Common myeloid progenitor, CD34-positive (primary cell): Measurements from ENCODE around the gene EPAS1.

Experiments
- CTCF ChIA-PET: fragments of 350-600 bp; sonication (Branson Sonifier 250); formaldehyde crosslinking; loops from one replicate; lab custom pipeline; 2021; ENCODE audit warnings: antibody characterized with exemption; lab: Charles Lee
- POLR2A ChIA-PET: fragments of 350-600 bp; sonication (Branson Sonifier 250); formaldehyde crosslinking; loops from one replicate; lab custom pipeline; 2021; ENCODE audit warnings: antibody characterized with exemption; lab: Charles Lee
- DNase-seq, 3 donors: peaks; one replicate each; pipeline versions ENCODE4 v3.0.0 to v3.0.0-alpha.2; 2013
- H3K27ac ChIP-seq, 2 experiments: 1 replicate in 1 of 2; 2 replicates in 1 of 2; pipeline ENCODE4 v1.7.0; 2013; ENCODE audit warnings: inconsistent platforms in 2 of 2, low read length in 2 of 2, mild to moderate bottlenecking in 2 of 2, low read depth in 1 of 2, moderate library complexity in 1 of 2; ENCODE audit not compliant: severe bottlenecking in 2 of 2, insufficient read depth in 1 of 2, poor library complexity in 1 of 2
- H3K27me3 ChIP-seq, 5 experiments: replicated peaks in 2 of 5; 1 replicate in 3 of 5; 2 replicates in 2 of 5; pipeline versions ENCODE4 v1.6.1 to v1.7.0; 2013; ENCODE audit warnings: low read length in 4 of 5, mild to moderate bottlenecking in 2 of 5, moderate library complexity in 2 of 5, inconsistent platforms in 1 of 5; ENCODE audit not compliant: insufficient read depth in 5 of 5, control insufficient read depth in 4 of 5
- H3K36me3 ChIP-seq, 4 experiments: 1 replicate in 2 of 4; 2 replicates in 2 of 4; pipeline versions ENCODE4 v1.6.1 to v1.7.0; 2013; ENCODE audit warnings: low read length in 3 of 4, control low read depth in 1 of 4, mild to moderate bottlenecking in 1 of 4; ENCODE audit not compliant: control insufficient read depth in 4 of 4, insufficient read depth in 4 of 4
- H3K4me1 ChIP-seq, 4 experiments: 1 replicate in 3 of 4; 2 replicates in 1 of 4; pipeline versions ENCODE4 v1.6.1 to v1.7.1; 2013; ENCODE audit warnings: low read length in 3 of 4, mild to moderate bottlenecking in 3 of 4, control low read depth in 1 of 4, inconsistent platforms in 1 of 4, moderate library complexity in 1 of 4; ENCODE audit not compliant: control insufficient read depth in 4 of 4, insufficient read depth in 4 of 4; ENCODE audit errors: control extremely low read depth in 1 of 4
- H3K4me3 ChIP-seq, 7 experiments: 1 replicate in 4 of 7; 2 replicates in 3 of 7; pipeline versions ENCODE4 v1.5.1 to v1.7.0; 2013; ENCODE audit warnings: mild to moderate bottlenecking in 7 of 7, low read length in 6 of 7, moderate library complexity in 6 of 7, inconsistent platforms in 2 of 7, low read depth in 2 of 7, control low read depth in 1 of 7; ENCODE audit not compliant: insufficient read depth in 4 of 7, control insufficient read depth in 1 of 7; ENCODE audit errors: extremely low read depth in 1 of 7
- H3K9me3 ChIP-seq, 5 experiments: 1 replicate in 4 of 5; 2 replicates in 1 of 5; pipeline versions ENCODE4 v1.6.1 to v1.7.1; 2013; ENCODE audit warnings: low read length in 4 of 5, mild to moderate bottlenecking in 2 of 5, inconsistent platforms in 1 of 5, low read depth in 1 of 5, moderate library complexity in 1 of 5; ENCODE audit not compliant: control insufficient read depth in 4 of 5, insufficient read depth in 2 of 5; ENCODE audit errors: control extremely low read depth in 1 of 5
- WGBS: methylation state at CpG from one replicate; pipeline ENCODE4 v1.1.5; 2013; ENCODE audit not compliant: insufficient coverage; 5-methylcytosine and 5-hydroxymethylcytosine counted together

The EPAS1 gene

DNA sequence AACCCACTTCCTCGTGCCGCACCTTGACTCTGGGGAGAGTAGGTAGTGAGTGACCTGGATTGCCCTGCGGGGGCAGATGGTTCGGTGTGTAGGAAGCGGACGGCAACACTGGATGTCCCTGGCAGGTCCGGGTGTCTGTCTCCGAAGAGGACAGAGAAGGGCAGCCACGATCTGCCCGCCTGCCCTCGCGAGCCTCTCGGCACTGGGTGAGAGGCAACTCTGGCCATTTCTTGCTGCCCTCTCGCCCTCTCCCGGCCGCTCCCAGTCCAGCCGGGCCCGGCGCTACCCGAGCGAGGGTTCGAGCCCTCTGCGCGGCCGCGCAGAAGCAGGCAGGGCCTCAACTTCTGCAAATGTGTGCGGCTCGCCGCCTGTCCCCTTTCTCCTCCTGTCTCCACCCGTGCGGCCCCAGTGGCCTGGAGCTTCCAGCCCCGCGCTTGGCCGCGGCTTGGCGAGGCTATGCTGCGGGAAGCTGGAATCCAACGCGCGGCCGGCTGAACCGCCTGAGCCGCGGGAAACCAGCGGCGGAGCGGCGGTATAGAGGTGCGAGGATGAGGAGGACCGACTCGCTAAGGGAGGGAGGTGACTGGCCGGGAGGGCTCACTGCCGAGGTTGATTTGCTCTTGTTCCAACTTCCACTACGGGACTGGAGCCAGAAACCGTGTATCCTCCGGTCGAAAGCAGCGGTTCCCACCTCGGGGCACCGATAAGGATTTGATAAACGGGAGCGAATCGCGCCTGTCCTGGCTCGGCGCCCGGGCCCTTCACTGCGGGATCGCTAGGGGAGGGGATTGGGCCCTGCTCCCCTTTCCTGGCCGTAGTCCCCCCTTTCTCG lies 1.5 kb downstream of the EPAS1 start:
- Histone ChIP-seq H3K4me1 (peaks cover 0 to 38% (median 35%) of the 10 kb centered on the region in 4 experiments), H3K36me3 (no peaks in the 10 kb centered on the region), H3K27me3 (peaks cover 12 to 61% (median 39%) of the 10 kb centered on the region in 5 experiments), H3K9me3 (no peaks in the 10 kb centered on the region), H3K27ac (no peak overlapping the region), H3K4me3 (peak overlapping the region; percentile 15 to 85 (median 66))
- peak in 2 of 3 donors; percentile 37 to 47 for DNase-seq
- POLR2A ChIA-PET: no interaction called here
- WGBS: 0% methylated on average over 56 of the region's 71 CpGs
- CTCF ChIA-PET: no interaction called here

DNA sequence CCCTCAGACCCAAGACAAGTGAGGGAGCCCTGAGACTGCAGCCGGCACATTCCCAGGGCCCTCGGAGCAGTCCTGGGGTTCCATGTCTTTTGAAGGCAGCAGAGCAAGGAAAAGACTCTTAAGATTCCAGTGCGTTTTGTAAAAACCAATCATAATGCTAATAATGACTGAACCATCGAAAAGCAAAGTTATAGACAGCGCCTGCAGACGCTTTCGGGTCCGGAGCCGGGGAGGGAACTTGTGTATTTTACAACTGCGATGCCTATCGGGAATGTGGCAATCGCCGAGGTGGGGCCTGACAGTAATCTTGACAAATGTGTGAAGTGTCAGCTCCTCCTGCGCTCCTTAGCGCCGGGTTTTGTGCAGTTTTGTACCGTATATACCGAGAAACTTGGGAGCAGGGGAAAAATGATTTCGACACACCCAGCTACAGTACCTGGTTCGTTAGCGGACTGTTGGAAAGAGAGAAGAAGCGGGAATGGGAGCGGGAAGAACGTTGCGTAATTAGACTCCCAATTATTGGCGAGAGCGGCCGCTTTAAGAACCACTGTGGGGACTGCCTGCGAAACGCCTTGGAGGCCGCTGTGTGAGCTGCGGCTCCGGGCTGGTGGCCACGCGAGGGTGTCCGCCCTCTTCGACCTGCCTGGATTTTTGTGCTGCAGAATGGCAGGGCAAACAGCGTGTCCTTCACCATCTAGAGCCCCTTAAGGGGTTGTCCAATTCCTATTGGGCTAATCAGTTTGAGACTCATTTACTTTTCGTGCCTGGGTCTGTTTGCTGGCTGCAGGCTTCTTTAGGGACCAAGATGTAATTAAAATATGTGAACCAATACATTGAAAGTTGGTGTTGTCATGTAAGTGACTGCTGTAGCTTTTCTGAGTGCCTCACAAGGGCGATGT lies 2.4 kb downstream of the EPAS1 start:
- DNase-seq: peak in 1 of 3 donors; percentile 43
- POLR2A ChIA-PET: no interaction called here
- Histone ChIP-seq H3K4me1 (peaks cover 0 to 42% (median 39%) of the 10 kb centered on the region in 4 experiments), H3K9me3 (no peaks in the 10 kb centered on the region), H3K36me3 (no peaks in the 10 kb centered on the region), H3K27me3 (peaks cover 12 to 63% (median 39%) of the 10 kb centered on the region in 5 experiments), H3K4me3 (peak overlapping the region in 6 of 7 experiments; percentile 33 to 85 (median 68)), H3K27ac (no peak overlapping the region)
- 10% methylated on average over 40 of the region's 40 CpGs for WGBS
- CTCF ChIA-PET: no interaction called here

DNA sequence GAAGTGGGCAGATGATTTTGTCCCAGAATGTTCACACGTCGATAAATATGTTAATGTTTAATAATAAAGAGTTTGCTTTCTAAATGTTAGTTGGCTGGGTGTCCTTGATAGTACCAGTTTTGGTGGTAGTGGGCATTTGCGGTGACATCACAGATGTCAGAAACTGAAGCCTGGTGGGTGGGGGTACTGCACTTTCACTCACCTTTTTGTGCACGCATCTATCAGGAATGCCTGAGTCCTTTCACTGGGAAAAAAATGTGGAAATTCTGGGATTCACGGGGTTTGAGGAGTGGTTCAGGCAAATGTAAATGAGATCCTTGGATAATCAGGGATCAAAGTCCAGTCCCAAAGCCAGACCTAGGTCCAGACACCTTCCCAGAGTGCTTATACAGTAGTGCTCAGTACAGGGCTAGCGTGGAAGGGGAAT lies 3.2 kb downstream of the EPAS1 start:
- no peak for DNase-seq
- peaks cover 0 to 47% (median 44%) of the 10 kb centered on the region in 4 experiments for H3K4me1 ChIP-seq
- POLR2A ChIA-PET: no interaction called here
- H3K27me3 ChIP-seq: peaks cover 12 to 59% (median 35%) of the 10 kb centered on the region in 5 experiments
- no peak overlapping the region for H3K4me3 ChIP-seq
- CTCF ChIA-PET: no interaction called here
- H3K36me3 ChIP-seq: no peaks in the 10 kb centered on the region
- 100% methylated on average over 5 of the region's 6 CpGs for WGBS
- no peak overlapping the region for H3K27ac ChIP-seq
- H3K9me3 ChIP-seq: peaks cover 0 to 3% (median 0%) of the 10 kb centered on the region in 5 experiments

DNA sequence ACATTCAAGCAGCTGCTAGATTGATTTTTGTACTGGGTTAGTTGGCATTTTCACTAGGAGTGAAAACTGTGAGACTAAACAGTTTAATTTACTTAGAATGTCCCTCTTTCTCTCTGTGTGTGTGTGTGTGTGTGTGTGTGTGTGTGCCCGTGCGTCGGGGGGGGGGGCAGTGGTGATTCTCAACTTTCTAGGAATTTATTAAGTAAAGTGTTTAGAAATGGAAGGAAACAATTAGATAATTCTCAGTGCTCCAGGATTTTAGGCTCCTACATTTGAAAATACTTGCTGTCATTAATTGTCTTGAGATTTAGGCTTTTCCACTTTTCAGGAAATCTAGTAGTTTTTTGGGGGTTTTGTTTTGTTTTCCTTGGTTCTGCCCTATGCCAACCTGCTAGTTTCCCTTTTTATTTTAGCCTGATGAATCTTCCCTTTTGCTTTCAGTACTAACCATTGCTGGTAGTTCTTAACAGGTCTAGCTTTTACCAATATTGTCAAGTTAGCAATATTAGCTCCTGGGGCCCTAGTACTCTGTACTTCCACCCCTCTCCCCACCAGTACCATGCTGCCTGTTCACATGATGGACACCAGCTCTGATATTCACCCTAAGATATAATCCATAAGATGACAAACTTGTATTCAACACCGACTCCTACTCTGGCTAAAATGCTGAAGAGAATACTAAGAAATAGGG lies 4.9 kb downstream of the EPAS1 start:
- Histone ChIP-seq H3K27me3 (peaks cover 10 to 49% (median 23%) of the 10 kb centered on the region in 5 experiments), H3K4me3 (no peak overlapping the region), H3K36me3 (no peaks in the 10 kb centered on the region), H3K27ac (no peak overlapping the region), H3K9me3 (peaks cover 0 to 3% (median 0%) of the 10 kb centered on the region in 5 experiments), H3K4me1 (peaks cover 0 to 38% (median 36%) of the 10 kb centered on the region in 4 experiments)
- POLR2A ChIA-PET: no interaction called here
- DNase-seq: no peak
- WGBS: no CpG with 5 or more reads among the region's 4 CpGs
- CTCF ChIA-PET: interaction anchor here (0.8 to 1.8 kb wide), 4 partner anchors 8 to 73 kb away, joined by 3 to 6 read pairs (median 4); no protein-coding TSS in a partner anchor

DNA sequence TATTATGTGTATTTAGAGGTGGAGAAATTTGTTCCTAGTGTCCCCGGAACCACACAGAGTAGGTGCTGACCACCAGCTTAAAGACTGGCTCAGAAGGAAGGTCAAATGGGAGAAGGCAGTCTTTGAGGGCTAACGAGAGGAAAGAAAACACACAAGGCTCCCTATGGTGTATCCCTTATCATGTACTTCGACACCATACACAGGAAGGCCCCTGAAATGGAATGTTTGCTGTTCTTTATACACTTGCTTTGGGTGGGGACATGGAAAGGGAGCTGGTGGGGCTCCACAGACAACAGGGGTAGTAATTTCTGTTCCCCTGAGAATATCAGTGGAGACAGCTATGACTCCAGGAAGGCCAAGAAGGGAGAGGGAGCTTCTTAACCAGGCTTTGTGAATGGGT lies 6.0 kb downstream of the EPAS1 start:
- POLR2A ChIA-PET: no interaction called here

DNA sequence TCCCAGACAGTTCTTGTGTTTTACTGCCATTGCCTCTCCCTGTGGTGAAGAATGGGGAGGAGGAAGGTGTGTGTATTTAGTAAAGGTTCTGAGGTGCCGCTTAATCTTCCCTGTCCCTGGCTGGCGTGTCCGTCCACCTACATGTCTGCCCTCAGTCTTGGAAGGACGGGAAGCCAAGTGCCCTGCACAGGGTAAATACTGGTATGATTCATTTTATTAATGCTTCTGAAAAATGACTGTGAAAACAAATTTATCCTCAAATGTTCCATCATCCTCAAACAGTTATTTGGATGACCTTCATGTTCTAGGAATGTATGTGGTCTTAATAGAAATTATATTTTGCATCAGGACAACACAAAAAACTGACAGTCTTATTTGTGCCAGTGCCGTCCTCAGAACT lies 6.6 kb downstream of the EPAS1 start:
- Histone ChIP-seq H3K36me3 (no peaks in the 10 kb centered on the region), H3K27ac (no peak overlapping the region), H3K4me3 (no peak overlapping the region), H3K4me1 (peaks cover 0 to 21% (median 19%) of the 10 kb centered on the region in 4 experiments), H3K27me3 (peaks cover 10 to 33% (median 19%) of the 10 kb centered on the region in 5 experiments), H3K9me3 (peaks cover 0 to 3% (median 0%) of the 10 kb centered on the region in 5 experiments)
- DNase-seq: no peak
- POLR2A ChIA-PET: no interaction called here
- WGBS: 80% methylated on average over 1 of the region's 5 CpGs
- CTCF ChIA-PET: interaction anchor here (1.8 kb wide), 1 partner anchor 9 kb away, joined by 6 read pairs; no protein-coding TSS in a partner anchor

More for the DNA sequence above, 6.0 kb downstream of the EPAS1 start:
- CTCF ChIA-PET: interaction anchor here (0.7 to 1.8 kb wide), 3 partner anchors 9 to 240 kb away, joined by 3 to 6 read pairs (median 6); no protein-coding TSS in a partner anchor
- Histone ChIP-seq H3K27me3 (peaks cover 10 to 38% (median 21%) of the 10 kb centered on the region in 5 experiments), H3K27ac (no peak overlapping the region), H3K4me1 (peaks cover 0 to 27% (median 25%) of the 10 kb centered on the region in 4 experiments), H3K4me3 (no peak overlapping the region), H3K36me3 (no peaks in the 10 kb centered on the region), H3K9me3 (peaks cover 0 to 3% (median 0%) of the 10 kb centered on the region in 5 experiments)
- DNase-seq: no peak
- WGBS: 88% methylated on average over 2 of the region's 3 CpGs
